HG03469 (cell line): Measurements from ENCODE around the gene UNC5A.

Source experiments
- ATAC-seq: cut with Tn5 transposase; IDR thresholded peaks from one replicate; pipeline ENCODE4 v1.9.1; 2021; ENCODE audit warnings: mild to moderate bottlenecking, moderate library complexity, moderate number of reproducible peaks; ENCODE audit not compliant: unreplicated experiment

UNC5A gene

GRCh38 chr5:176798949-176799348 lies 11.4 kb upstream of the UNC5A start:
- no peak for ATAC-seq

- no peak for ATAC-seq
Observed at GRCh38 chr5:176799488-176799887, 10.9 kb upstream of the UNC5A start.

DNA sequence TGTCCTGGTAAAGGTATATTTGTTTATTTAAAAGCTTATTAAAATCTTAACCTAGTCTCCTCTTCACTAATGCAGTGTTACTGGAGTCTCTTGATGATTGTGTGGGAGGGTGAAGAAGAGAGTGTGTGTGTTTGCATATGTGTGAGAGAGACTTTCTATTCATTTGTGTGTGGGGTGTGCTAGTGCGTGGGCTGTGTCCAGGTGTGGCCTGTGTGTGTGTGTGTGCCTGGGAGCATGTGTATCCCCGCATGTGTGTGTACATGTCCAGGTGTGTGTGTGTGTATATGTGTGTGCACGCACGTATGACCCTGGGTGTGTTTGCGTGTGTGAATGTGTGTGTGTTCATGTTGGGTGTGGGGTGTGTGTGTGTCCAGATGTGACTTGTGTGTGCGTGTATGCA lies 10.3 kb upstream of the UNC5A start:
- ATAC-seq, result no peak

DNA sequence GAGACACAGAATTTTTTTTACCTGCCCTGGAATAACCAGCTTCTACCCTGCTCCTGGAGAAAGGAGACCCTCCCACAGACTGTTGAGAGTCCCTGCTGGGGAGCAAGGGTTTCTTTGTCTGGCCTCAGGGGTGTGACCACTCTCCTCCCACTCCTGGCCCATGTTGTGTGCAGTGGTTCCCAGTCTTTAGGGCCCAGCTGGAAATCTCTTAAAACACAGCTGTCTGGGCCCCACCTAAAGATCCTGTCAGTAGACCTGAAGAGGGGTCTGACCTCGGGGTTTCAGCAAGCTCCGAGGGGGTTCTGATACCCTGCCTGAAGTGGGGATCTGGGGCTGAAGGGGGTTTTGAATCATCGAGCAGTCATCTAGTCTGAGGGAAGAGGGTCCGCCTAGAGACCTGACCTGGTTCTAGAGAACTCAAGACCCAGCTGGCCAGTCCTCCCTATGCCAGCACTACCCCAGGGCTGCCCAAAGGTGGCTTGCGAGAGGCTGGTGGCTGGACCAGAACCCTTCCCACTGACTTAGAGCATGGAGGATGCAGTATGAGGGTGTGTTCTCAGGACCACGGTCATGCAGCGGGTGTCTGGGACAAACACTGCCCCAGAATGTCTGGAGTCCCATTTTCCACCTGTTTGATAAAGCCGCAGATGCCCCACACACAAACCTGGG lies 8.1 kb upstream of the UNC5A start:
- ATAC-seq, result no peak

- no peak for ATAC-seq
Observed at GRCh38 chr5:176803068-176803942, 7.1 kb upstream of the UNC5A start.

DNA sequence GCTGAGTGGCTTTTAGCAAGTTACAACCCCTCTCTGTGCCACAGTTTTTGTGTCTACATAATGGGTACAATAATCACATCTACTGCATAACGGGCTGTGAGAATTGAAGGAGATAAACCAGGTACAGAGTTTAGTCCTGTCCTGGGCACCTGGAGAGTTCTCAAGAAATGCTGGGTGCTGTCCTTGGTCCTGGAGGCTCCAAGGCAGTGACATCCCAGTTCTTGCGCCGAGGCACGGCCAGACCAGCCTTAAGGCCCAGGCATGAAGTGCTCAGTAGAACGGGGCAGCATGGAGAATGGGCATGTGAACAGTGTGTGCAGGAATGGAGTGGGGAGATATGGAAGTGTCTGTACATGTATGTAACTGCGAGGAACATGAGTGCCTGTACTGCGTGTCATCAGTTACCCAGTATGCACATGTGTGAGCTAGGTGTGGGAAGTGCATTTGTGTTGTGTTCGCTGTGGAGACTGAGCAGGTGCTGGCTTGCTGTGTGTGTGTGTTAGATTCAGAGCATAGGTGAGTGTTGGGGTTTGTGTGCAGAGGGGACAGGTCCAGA lies 6.3 kb upstream of the UNC5A start:
- ATAC-seq, result no peak

DNA sequence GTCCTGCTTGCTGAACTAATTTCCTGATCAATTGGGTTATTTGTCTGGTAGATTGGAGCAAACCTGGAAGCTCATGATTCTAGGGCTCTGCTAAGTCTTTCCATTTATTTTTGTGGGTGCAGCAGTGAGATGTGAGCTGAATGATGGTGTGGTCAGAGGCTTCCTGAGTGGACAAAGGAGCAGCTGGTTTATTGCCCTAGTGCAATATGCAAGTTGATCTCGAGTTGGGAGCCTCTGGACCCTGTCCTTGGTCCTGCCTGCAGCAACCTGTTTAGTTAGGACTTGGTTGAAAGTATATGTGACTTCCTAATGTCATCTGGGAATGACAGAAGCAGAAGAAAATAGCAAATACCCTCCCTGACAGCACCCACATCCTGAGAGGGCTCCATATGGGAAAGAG lies 4.2 kb upstream of the UNC5A start:
- no peak for ATAC-seq

DNA sequence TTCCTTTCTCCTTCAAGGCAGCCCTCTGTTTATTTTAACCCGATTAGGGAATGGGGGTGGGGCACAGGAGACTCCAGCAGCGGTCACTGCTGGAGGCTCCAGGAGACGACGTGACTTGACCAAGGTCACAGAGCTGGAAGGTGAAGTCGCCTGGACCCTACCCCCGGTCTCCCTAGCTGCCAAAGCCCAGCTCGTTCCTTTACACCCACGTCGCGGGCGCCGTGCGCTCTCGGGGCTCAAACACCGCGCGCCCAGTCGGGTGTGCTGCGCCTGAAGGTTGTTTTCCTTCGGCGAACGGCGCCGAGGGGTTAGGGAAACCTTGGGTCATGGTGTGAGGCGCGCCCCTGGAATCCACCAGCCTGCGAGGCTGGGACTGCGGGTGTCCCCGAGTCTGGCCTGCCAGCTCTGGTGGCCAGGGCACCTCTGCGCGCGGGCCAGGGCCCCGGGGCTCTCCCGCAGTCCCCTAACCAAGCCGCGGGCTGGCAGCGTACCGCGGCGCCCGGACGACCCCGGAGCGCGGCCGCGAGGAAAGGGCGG lies 747 bp upstream of the UNC5A start:
- no peak for ATAC-seq

DNA sequence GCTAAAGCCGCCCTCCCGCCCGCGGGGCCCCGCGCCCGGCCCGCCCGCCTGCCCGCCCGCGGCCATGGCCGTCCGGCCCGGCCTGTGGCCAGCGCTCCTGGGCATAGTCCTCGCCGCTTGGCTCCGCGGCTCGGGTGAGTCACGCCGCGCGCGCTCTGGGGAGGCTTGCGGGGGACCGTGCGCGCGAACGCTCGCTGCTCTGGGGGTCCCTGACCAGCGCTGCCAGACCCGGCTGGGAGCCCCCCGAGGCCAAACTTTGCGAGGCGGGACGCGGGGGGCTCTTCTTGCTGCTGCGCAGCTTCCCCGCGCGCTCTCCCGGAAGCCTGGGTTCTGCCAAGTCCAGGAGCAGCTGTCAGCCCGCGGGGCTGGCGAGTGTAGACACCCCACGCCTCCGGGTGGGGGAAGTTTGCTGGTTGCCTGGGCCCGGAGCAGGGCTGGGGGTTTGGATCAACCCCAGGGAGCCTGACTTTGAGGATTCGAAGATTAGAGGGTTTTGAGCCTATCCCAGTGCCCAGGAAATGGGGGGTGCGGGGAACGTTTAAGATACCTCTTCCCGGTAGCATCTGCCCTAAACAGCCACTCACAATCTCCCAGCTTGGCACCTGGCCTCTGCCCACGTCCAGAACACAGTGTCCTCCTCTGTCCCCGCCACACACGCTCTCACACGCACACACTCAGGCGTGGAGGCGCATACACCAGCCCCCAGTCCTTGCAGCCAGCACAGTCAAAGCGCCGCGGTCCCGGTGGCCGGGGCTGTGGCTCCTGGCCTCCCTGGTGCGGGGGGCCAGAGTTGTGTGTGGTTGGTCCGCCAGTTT lies 535 bp downstream of the UNC5A start:
- ATAC-seq, result no peak

DNA sequence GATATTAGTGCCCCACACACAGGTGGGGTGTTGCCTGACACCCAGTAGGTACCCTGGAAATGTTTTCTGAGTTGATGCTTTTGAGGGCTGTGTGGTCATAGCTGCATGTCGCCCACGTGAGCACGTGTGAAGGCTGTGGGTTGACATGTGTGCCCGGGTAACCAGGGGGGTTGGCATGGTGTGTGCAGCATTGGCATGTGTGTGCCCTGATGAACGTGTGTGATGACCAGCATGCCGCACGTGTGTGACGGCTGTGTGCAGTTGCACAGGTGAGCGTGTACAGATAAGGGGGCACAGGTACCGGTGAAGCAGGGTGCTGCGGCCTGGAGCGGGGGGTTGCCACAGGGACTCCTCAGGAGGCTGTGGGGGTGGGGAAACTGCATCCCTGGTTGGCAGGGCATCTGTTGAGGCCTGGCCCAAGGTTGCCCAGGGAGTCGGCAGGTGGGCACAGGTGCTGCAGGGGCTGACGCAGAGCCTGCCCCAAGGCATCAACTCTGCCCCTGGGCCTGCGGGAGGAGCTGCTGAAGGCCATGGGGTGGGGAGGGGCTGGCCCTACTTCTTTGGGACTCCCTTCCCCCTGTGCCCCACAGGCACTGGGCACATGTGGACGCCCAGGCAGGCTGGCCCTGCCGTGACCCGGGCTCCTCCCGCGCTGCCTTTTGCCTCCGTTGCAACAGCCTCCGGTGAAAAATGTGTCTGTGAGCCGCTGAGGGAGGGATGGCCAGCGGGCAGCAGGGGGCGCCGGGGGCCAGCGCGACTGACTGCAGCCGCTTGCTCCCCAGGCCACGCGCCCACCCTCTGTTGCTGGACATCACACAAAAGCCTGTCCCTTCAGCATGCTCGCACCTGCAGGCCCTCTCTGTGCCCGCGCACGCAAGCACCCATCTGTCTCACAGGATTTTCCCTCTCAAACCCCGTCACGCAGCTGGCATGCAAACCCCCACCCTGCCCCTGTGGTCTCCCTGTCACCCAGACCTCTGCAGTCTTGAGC lies 2.2 kb downstream of the UNC5A start:
- ATAC-seq, result no peak

GRCh38 chr5:176813587-176814312 lies 3.4 kb downstream of the UNC5A start:
- no peak for ATAC-seq

DNA sequence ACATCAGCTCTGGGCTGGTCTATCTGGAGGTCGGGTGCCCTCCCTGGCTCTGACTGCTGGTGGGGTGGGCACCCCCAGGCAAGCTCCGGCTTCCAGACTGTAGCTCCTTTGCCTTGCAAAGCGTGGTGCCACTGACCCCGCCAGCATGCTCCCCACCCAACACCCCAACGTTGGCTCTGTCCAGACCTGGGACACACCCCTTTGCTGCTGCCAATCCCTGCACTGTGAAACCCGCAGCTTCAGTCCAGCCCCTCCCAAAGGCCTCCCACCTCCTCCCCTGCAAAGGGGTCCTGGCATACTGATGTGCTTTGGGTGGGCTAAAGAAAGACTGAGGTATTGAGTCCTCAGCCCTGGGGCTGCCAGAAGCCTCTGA lies 3.9 kb downstream of the UNC5A start:
- no peak for ATAC-seq

GRCh38 chr5:176814836-176815438 lies 4.6 kb downstream of the UNC5A start:
- no peak for ATAC-seq

GRCh38 chr5:176816043-176816745 lies 5.8 kb downstream of the UNC5A start:
- ATAC-seq, result no peak

DNA sequence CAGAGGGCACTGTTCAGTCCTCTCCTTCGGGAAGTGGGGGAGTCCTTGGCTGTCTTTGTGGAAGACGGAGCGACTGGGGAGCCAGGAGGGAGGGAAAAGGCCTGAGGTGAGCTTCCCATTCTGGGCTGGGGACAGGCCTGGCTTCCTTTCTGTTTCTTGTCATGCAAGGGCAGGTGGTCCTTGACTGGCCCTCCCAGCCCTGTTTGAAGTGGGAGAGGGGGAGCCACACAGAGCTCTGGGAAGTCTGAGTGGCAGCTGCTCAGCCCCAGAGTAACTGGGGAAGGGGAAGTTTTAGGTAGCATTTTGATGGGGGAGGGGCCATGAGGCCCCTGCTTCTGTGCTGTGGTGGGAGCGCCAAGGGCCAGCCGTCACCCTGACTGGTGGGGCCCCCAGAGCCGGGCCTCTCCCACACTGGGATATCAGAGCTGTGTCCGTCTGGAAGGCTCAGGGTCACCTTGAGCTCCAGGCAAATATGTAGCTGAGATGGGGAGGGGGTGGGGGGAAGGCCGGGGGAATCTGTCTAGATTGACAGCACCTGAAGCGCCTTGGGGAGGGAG lies 6.5 kb downstream of the UNC5A start:
- ATAC-seq, result no peak

GRCh38 chr5:176817369-176817840 lies 7.0 kb downstream of the UNC5A start:
- no peak for ATAC-seq

- no peak for ATAC-seq
Observed at GRCh38 chr5:176817841-176818377, 7.5 kb downstream of the UNC5A start.
